KMS-11 (cell line): ENCODE results near the gene EGF.
"Not testable (repeated sequence)": the region's sequence is repeated elsewhere in the genome, so short reads cannot be mapped to it uniquely, and the experiment has no call there.

Source experiments
- H2AFZ ChIP-seq: fragments of 200-600 bp; sonication (generic); 2 replicates; pipeline ENCODE4 v1.6.1; 2016; ENCODE audit warnings: antibody characterized with exemption, mixed run types, low read depth
- H3K27ac ChIP-seq: fragments of 200-600 bp; sonication (generic); 2 replicates; pipeline ENCODE4 v1.6.1; 2016; ENCODE audit warnings: mild to moderate bottlenecking, mixed run types
- H3K27me3 ChIP-seq: fragments of 200-600 bp; sonication (generic); 2 replicates; pipeline ENCODE4 v1.6.1; 2017; ENCODE audit warnings: mild to moderate bottlenecking, low read depth, mixed run types, moderate library complexity; ENCODE audit not compliant: insufficient read depth
- H3K36me3 ChIP-seq: fragments of 200-600 bp; sonication (generic); 2 replicates; pipeline ENCODE4 v1.6.1; 2017; ENCODE audit warnings: mild to moderate bottlenecking, mixed run types; ENCODE audit not compliant: insufficient read depth
- H3K4me1 ChIP-seq: fragments of 200-600 bp; sonication (generic); 2 replicates; pipeline ENCODE4 v1.6.1; 2016; ENCODE audit warnings: mild to moderate bottlenecking, low read depth, mixed run types; ENCODE audit not compliant: poor library complexity, severe bottlenecking
- H3K4me2 ChIP-seq: fragments of 200-600 bp; sonication (generic); 2 replicates; pipeline ENCODE4 v1.7.0; 2016; ENCODE audit warnings: mild to moderate bottlenecking, mixed run types
- H3K4me3 ChIP-seq: fragments of 200-600 bp; sonication (generic); IDR thresholded peaks from 2 replicates; pipeline ENCODE4 v1.6.1; 2017; ENCODE audit warnings: low read depth, low read length, mixed read lengths; ENCODE audit not compliant: insufficient read depth
- H3K79me2 ChIP-seq: fragments of 200-600 bp; sonication (generic); 2 replicates; pipeline ENCODE4 v1.6.1; 2016; ENCODE audit warnings: low read depth, mixed run types; ENCODE audit not compliant: insufficient read depth
- H3K9ac ChIP-seq: fragments of 200-600 bp; sonication (generic); 2 replicates; pipeline ENCODE4 v1.6.1; 2016; ENCODE audit warnings: mild to moderate bottlenecking, mixed run types
- H4K20me1 ChIP-seq: fragments of 200-600 bp; sonication (generic); 2 replicates; pipeline ENCODE4 v1.6.1; 2016; ENCODE audit warnings: mild to moderate bottlenecking, mixed run types; ENCODE audit not compliant: insufficient read depth
- CTCF ChIP-seq: fragments of 200-600 bp; sonication (generic); conservative IDR thresholded peaks from 2 replicates; pipeline ENCODE4 v1.6.1; 2017; ENCODE audit warnings: low read depth, mild to moderate bottlenecking, antibody characterized with exemption, low read length, moderate library complexity, mixed read lengths

EGF gene

GRCh38 chr4:110033355-110034025 lies 120.8 kb downstream of the EGF start:
- peaks cover 6% of the 10 kb centered on the region for H3K4me1 ChIP-seq
- H3K9ac ChIP-seq: no peak overlapping the region
- no peaks in the 10 kb centered on the region for H3K79me2 ChIP-seq
- no peaks in the 10 kb centered on the region for H3K36me3 ChIP-seq
- no peak overlapping the region for H2AFZ ChIP-seq
- H3K27ac ChIP-seq: no peak overlapping the region
- no peak overlapping the region for H3K4me3 ChIP-seq
- H3K27me3 ChIP-seq: no peaks in the 10 kb centered on the region
- H3K4me2 ChIP-seq: 0 out of 2 replicates have a peak overlapping the region, but pooled peaks have one; percentile 12
- TF ChIP-seq CTCF: no peak
- H4K20me1 ChIP-seq: no peaks in the 10 kb centered on the region

- no peak overlapping the region for H3K9ac ChIP-seq
- no peaks in the 10 kb centered on the region for H3K27me3 ChIP-seq
- no peak for TF ChIP-seq CTCF
- peaks cover 6% of the 10 kb centered on the region for H3K4me1 ChIP-seq
- no peaks in the 10 kb centered on the region for H3K79me2 ChIP-seq
- no peak overlapping the region for H3K4me3 ChIP-seq
- no peaks in the 10 kb centered on the region for H4K20me1 ChIP-seq
- no peak overlapping the region for H3K27ac ChIP-seq
- no peaks in the 10 kb centered on the region for H3K36me3 ChIP-seq
- H2AFZ ChIP-seq: no peak overlapping the region
- peak overlapping the region; percentile 12; the same call in 1 of the 2 replicates for H3K4me2 ChIP-seq
Observed at GRCh38 chr4:110034026-110034393, 121.3 kb downstream of the EGF start.

DNA sequence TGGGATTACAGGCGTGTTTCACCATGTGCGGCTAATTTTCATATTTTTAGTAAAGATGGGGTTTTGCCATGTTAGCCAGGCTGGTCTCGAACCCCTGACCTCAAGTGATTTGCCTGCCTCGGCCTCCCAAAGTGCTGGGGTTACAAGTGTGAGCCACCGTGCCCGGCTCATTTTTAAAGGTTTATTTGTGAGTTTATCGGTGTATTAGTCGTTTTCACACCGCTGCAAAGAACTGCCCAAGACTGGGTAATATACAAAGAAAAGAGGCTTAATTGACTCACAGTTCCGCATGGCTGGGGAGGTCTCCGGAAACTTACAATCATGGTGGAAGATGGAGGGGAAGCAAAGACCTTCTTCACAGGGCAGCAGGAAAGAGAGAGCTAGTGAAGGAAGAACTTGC lies 126.5 kb downstream of the EGF start:
- not testable (repeated sequence) for H3K27me3 ChIP-seq, H3K9ac ChIP-seq, H3K4me2 ChIP-seq, H3K79me2 ChIP-seq, H3K36me3 ChIP-seq, H3K27ac ChIP-seq, H3K4me1 ChIP-seq, H2AFZ ChIP-seq, H3K4me3 ChIP-seq, H4K20me1 ChIP-seq

DNA sequence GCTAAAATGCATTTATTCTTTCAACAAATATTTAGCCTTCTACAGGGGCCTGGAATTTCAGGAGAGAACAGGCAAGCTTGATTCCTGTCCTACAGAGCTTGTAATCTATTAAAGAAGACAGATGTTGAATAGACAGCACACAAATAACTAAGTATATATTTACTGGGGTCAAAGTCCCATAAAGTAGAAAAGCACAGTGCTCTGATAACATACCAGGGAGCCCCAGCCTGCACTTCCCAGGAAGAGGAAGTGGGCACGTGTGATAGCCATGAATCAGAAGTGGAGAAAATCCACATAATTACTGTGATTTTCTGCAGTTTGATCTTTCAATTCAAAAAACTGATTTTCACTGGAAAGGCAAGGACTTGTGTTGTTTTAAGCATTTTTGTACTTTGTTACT lies 129.1 kb downstream of the EGF start:
- no peaks in the 10 kb centered on the region for H3K4me1 ChIP-seq
- no peak overlapping the region for H3K27ac ChIP-seq
- no peak overlapping the region for H3K9ac ChIP-seq
- H3K27me3 ChIP-seq: no peaks in the 10 kb centered on the region
- no peaks in the 10 kb centered on the region for H3K79me2 ChIP-seq
- no peak for TF ChIP-seq CTCF
- H3K4me3 ChIP-seq: no peak overlapping the region
- no peak overlapping the region for H2AFZ ChIP-seq
- no peaks in the 10 kb centered on the region for H4K20me1 ChIP-seq
- H3K4me2 ChIP-seq: no peak overlapping the region
- no peaks in the 10 kb centered on the region for H3K36me3 ChIP-seq
